HPDE6-E6E7 (cell line): ENCODE data around the gene HTATSF1.
A peak's percentile ranks its signal among the peaks of the same experiment; 100 is the strongest.

Experiments
- DNase-seq: peaks from one replicate; pipeline ENCODE4 v3.0.0; 2011; ENCODE audit warnings: missing footprints; ENCODE audit errors: extremely low spot score

HTATSF1 gene, protein sequence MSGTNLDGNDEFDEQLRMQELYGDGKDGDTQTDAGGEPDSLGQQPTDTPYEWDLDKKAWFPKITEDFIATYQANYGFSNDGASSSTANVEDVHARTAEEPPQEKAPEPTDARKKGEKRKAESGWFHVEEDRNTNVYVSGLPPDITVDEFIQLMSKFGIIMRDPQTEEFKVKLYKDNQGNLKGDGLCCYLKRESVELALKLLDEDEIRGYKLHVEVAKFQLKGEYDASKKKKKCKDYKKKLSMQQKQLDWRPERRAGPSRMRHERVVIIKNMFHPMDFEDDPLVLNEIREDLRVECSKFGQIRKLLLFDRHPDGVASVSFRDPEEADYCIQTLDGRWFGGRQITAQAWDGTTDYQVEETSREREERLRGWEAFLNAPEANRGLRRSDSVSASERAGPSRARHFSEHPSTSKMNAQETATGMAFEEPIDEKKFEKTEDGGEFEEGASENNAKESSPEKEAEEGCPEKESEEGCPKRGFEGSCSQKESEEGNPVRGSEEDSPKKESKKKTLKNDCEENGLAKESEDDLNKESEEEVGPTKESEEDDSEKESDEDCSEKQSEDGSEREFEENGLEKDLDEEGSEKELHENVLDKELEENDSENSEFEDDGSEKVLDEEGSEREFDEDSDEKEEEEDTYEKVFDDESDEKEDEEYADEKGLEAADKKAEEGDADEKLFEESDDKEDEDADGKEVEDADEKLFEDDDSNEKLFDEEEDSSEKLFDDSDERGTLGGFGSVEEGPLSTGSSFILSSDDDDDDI

GRCh38 chrX:136497556-136498052 is at the start of gene HTATSF1:
HTATSF1 (plus strand) TSS chrX:136497592; CDS start chrX:136497685, 93 bp downstream.
- DNase-seq, result no peak

DNA sequence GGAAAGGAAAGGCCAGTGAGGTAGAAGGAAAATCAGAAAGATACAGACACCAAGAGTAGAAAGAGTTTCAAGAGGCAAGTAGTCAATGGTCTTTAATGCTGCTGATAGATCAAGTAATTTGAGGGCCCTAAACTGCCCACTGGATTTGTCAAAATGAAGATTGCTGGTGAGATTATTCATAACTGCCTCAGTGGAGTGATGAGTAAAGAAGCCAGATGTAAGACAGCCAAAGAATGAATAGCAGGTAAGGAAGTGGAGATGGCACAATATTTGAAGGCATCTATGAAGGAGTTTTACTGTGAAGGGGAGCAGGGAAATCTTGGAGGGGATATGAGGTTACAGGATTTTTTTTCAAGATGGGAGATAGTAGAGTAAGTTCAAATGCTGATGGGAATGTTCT is 49.4 kb upstream of the HTATSF1 start:
- DNase-seq, result no peak

- peak; percentile 4 for DNase-seq
Measured at GRCh38 chrX:136450050-136450830, 47.2 kb upstream of the HTATSF1 start.

GRCh38 chrX:136452614-136453013 is 44.8 kb upstream of the HTATSF1 start:
- DNase-seq, result no peak

DNA sequence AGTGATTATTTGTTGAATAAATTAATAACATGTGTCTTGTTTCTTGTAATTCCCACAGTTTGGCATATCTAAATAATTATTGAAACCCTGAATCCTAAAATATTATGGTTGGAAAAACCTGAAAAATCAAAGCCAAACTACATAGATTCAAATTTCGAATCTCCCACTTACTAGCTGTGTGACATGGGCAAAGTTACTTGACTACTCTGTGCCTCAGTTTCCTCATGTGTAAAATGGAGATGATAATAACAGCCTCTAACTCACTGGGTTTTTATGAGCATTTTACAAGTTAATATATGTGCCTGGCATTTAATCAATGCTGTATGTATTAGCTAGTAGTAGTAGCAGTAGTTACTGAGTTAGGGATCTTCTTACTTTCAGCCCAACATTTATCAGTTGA is 44.3 kb upstream of the HTATSF1 start:
- DNase-seq, result no peak

- no peak for DNase-seq
Measured at GRCh38 chrX:136453771-136454170, 43.6 kb upstream of the HTATSF1 start.

GRCh38 chrX:136456133-136456532 is 41.3 kb upstream of the HTATSF1 start:
- no peak for DNase-seq

GRCh38 chrX:136457303-136457917 is 40.0 kb upstream of the HTATSF1 start:
- DNase-seq, result no peak

DNA sequence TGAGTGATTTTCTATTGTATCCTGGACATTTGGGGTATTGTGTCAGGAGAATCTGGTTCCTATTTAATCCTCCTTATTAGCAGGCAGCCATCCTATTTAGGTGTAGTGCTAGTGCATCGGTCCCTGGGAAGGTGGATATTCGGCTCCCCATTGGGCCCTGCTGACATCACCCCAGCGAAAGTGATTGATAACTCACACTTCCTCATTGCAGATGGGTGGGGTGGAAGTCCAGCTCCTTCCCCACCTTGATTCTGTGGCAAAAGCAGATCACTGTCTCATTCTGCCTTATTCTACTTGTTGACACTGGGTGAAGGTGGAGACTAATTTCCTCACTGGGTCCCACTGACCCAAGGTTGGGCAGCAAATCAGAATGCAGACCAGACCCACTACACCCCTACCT is 32.8 kb upstream of the HTATSF1 start:
- DNase-seq, result no peak

DNA sequence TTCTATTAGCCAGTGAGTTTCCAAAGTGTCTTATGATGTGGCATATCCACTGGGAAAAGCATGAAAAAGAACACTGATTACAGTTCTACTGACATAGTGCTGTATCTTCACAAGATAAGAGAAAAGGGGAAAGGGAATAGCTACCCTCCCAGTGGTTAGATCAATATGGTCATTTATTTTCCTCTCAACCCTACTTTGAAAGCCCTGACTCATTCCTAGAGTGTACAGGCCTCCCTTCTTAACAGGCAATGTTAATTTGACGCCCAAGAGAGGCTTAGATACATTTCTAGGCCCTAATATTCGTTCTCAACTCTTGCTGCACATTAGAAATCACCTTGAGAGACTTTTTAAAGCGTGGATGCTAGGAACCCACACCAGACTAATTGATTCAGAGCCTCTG is 30.1 kb upstream of the HTATSF1 start:
- no peak for DNase-seq

- DNase-seq, result no peak
Measured at GRCh38 chrX:136468391-136469103, 28.8 kb upstream of the HTATSF1 start.

DNA sequence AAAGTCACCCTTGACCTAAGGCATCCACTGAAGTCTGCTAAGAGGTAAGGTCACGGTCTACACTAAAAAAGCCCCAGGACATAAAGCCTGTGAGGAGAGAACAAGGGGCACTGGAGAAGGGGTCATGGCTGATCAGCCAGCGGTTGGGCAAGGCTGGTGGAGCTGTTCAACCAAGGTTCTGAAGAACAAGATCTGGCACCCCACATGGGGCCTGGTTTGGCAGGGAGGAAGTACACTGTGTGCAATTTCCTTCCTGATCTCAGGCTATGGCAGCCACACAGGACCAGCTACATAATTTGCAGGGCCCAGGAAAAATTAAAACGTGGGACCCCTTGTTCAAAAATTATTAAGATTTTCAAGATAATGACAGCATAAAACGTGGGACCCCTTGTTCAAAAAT is 23.7 kb upstream of the HTATSF1 start:
- no peak for DNase-seq

- DNase-seq, result no peak
Measured at GRCh38 chrX:136475236-136475635, 22.2 kb upstream of the HTATSF1 start.

DNA sequence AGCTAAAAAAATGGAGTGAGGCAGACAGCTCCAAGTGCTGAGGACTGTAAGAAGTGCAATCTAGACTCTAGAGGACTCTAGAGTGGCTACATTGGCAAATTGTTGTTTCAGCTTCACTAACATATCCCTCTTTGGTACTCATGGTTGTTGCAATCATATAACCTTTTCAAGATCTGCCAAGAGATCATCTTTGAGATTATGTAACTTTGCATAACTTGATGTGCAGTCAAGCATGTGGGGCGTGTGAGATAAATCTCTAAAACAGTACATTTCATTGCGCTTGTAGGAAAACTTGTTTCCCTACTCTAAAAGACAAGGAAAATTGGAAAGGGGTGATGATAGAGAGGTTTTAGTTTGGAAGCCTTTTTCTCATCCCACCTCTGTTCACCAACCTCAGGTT is 20.9 kb upstream of the HTATSF1 start:
- no peak for DNase-seq

- no peak for DNase-seq
Measured at GRCh38 chrX:136477026-136477425, 20.4 kb upstream of the HTATSF1 start.

DNA sequence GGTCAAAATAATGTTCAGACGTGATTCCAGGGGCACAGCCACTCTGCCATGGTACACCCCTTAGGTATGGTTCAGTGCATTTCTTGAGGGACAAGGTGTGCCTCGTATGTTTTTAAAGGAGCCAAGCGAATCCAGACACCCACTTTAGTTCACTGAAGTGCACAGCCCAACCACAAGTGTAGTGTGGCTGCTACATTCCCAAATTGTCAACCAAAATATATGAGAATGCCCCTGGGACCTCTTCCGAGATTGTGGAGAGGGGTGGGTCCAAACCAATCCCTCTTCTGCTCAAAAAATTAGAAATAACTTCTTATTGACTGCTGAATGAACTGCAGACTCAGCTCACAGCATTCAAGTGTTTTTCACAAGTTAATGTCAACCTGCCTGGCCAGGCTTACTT is 17.0 kb upstream of the HTATSF1 start:
- DNase-seq, result no peak

GRCh38 chrX:136487647-136488046 is 9.7 kb upstream of the HTATSF1 start, which contains the start of gene BRS3:
BRS3 (plus strand) TSS chrX:136487947; CDS start chrX:136488115, 168 bp downstream.
- no peak for DNase-seq

DNA sequence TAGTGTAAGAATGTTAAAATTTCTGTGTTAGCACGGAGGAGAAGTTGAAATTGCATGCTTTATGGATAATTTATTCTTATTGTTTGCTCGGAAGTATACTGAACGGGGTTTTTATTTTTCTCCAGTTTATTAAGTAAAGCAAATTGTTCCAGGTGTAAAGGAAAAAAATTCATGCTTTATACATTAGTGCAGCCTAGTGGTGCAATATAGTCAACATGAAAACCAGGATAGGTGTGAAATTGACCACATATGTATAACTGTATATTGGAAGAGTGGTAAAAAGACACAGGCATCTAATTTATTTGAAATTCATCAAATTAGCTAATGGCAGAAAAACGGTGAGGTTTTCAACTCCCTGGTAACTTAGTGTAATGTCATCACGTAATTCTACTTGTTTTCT is 8.7 kb upstream of the HTATSF1 start:
- no peak for DNase-seq

DNA sequence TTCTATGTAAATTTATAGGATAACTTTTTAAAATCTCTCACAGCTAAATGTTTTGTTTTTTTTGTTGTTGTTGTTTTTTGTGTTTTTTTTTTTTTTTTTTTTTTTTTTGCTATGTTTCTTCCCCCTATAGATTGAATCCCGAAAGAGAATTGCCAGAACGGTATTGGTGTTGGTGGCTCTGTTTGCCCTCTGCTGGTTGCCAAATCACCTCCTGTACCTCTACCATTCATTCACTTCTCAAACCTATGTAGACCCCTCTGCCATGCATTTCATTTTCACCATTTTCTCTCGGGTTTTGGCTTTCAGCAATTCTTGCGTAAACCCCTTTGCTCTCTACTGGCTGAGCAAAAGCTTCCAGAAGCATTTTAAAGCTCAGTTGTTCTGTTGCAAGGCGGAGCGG is 5.6 kb upstream of the HTATSF1 start:
- DNase-seq, result no peak

DNA sequence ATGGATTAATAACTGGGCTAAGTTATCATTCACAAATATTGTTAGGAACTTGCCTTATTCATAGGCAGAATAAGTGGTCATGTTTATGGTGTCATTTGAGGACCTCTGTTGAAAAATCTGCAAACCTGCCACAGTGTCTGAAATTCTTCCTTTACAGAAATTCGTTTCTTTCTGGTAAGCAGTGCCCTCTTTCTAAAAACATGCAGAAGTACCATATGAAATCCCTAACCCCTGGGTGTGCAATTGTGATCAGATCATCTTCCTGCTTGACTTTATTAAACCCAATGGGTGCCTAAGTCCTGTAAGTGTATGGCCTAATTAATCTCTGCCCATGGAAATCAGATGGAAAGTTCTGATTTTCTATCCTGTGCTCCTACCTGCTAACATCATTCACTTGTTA is 4.4 kb upstream of the HTATSF1 start:
- no peak for DNase-seq

- no peak for DNase-seq
Measured at GRCh38 chrX:136495043-136495442, 2.3 kb upstream of the HTATSF1 start.
